B cell (primary cell): ENCODE measurements around the gene SPTLC2. TPM values are rescaled to one million over a fixed set of nuclear protein-coding genes. Genes with fewer than 3 reads are reported as not detected.

Experiments used
- ATAC-seq: fragments of 200-7000 bp; cut with Tn5 transposase; one replicate; pipeline ENCODE4 v1.10.0; 2021; ENCODE audit warnings: low read depth, mild to moderate bottlenecking, moderate number of reproducible peaks, moderate library complexity
- CTCF ChIA-PET: fragments of 350-600 bp; sonication (Branson Sonifier 250); formaldehyde crosslinking; loops from one replicate; lab custom pipeline; 2021; ENCODE audit warnings: antibody characterized with exemption, inconsistent platforms; lab: Charles Lee
- POLR2A ChIA-PET: fragments of 350-600 bp; sonication (Branson Sonifier 250); formaldehyde crosslinking; loops from one replicate; lab custom pipeline; 2021; ENCODE audit warnings: antibody characterized with exemption; lab: Charles Lee
- DNase-seq: peaks from one replicate; pipeline ENCODE4 v3.0.0; 2013
- H2AFZ ChIP-seq: 2 replicates; pipeline ENCODE4 v1.6.1; 2012; ENCODE audit warnings: mild to moderate bottlenecking, low read depth, low read length; ENCODE audit not compliant: insufficient read depth, poor library complexity, severe bottlenecking
- H3K27ac ChIP-seq, 2 donors: 1 replicate in 1 of 2; 2 replicates in 1 of 2; pipeline ENCODE4 v1.5.1; 2012 to 2013; ENCODE audit warnings: low read length in 2 of 2, mild to moderate bottlenecking in 2 of 2, moderate library complexity in 1 of 2
- H3K27me3 ChIP-seq, 4 experiments: fragments of 200-600 bp in 1 of 4; sonication (generic) in 1 of 4; replicated peaks in 1 of 4; 1 replicate in 2 of 4; 2 replicates in 2 of 4; pipeline versions ENCODE4 v1.6.1 to v1.7.0; 2013 to 2016; ENCODE audit warnings: low read length in 3 of 4, mild to moderate bottlenecking in 2 of 4, mixed read lengths in 1 of 4, moderate library complexity in 1 of 4; ENCODE audit not compliant: insufficient read depth in 4 of 4, control insufficient read depth in 3 of 4; ENCODE audit errors: control extremely low read depth in 1 of 4
- H3K36me3 ChIP-seq, 2 experiments: replicated peaks in 1 of 2; 1 replicate in 1 of 2; 2 replicates in 1 of 2; pipeline versions ENCODE4 v1.6.1 to v1.7.1; 2013; ENCODE audit warnings: low read length in 1 of 2; ENCODE audit not compliant: insufficient read depth in 2 of 2, control insufficient read depth in 1 of 2; ENCODE audit errors: control extremely low read depth in 1 of 2, extremely low read depth in 1 of 2
- H3K4me1 ChIP-seq, 2 donors: fragments of 200-600 bp in 1 of 2; sonication (generic) in 1 of 2; 1 replicate in 1 of 2; 2 replicates in 1 of 2; pipeline versions ENCODE4 v1.5.1 to v1.6.1; 2013 to 2017; ENCODE audit warnings: low read length in 2 of 2; ENCODE audit not compliant: control insufficient read depth in 2 of 2, insufficient read depth in 2 of 2
- H3K4me2 ChIP-seq: replicated peaks from 2 replicates; pipeline ENCODE3; 2012; ENCODE audit warnings: mild to moderate bottlenecking, low read depth, low read length; ENCODE audit not compliant: poor library complexity, severe bottlenecking
- H3K4me3 ChIP-seq, 5 experiments: fragments of 200-600 bp in 1 of 5; sonication (generic) in 1 of 5; 1 replicate in 3 of 5; 2 replicates in 2 of 5; pipeline versions ENCODE4 v1.5.1 to v1.7.0; 2011 to 2016; ENCODE audit warnings: low read length in 4 of 5, mild to moderate bottlenecking in 4 of 5, low read depth in 2 of 5, control low read depth in 1 of 5, moderate library complexity in 1 of 5; ENCODE audit not compliant: insufficient read depth in 1 of 5; ENCODE audit errors: control extremely low read depth in 1 of 5, extremely low read depth in 1 of 5
- H3K79me2 ChIP-seq: fragments of 200-600 bp; sonication (generic); one replicate; pipeline ENCODE4 v1.6.0; 2016; ENCODE audit warnings: low read length; ENCODE audit not compliant: control insufficient read depth, insufficient read depth
- H3K9ac ChIP-seq: fragments of 200-600 bp; sonication (generic); 2 replicates; pipeline ENCODE4 v1.6.1; 2017; ENCODE audit warnings: mild to moderate bottlenecking, low read length, moderate library complexity
- H3K9me3 ChIP-seq, 3 donors: one replicate each; pipeline versions ENCODE4 v1.6.1 to v1.7.1; 2013; ENCODE audit warnings: low read length in 2 of 3; ENCODE audit not compliant: control insufficient read depth in 2 of 3, insufficient read depth in 1 of 3; ENCODE audit errors: control extremely low read depth in 1 of 3
- H4K20me1 ChIP-seq: 2 replicates; pipeline ENCODE4 v1.6.0; 2012; ENCODE audit warnings: mild to moderate bottlenecking, low read length; ENCODE audit not compliant: insufficient read depth, control insufficient read depth, poor library complexity, severe bottlenecking
- H3K27ac Mint-ChIP-seq: one replicate; pipeline ENCODE4 v1.8.0; 2021; ENCODE audit warnings: mixed read lengths
- H3K27me3 Mint-ChIP-seq: one replicate; pipeline ENCODE4 v1.8.0; 2021; ENCODE audit warnings: mixed read lengths
- H3K4me1 Mint-ChIP-seq: one replicate; pipeline ENCODE4 v1.8.0; 2021; ENCODE audit warnings: mixed read lengths
- H3K4me3 Mint-ChIP-seq: one replicate; pipeline ENCODE4 v1.8.0; 2021; ENCODE audit warnings: mixed read lengths
- H3K9me3 Mint-ChIP-seq: one replicate; pipeline ENCODE4 v1.8.0; 2022; ENCODE audit warnings: mixed read lengths; ENCODE audit not compliant: insufficient read depth
- CTCF ChIP-seq: fragments of 200-600 bp; IDR thresholded peaks from one replicate; pipeline ENCODE4 v1.8.0; 2022; ENCODE audit warnings: antibody characterized with exemption, mild to moderate bottlenecking
- EZH2 ChIP-seq: IDR thresholded peaks from 2 replicates; pipeline ENCODE4 v1.6.1; 2012; ENCODE audit warnings: borderline replicate concordance, low read depth, mild to moderate bottlenecking, moderate library complexity, low read length; ENCODE audit not compliant: insufficient read depth, poor library complexity, severe bottlenecking
- WGBS: methylation state at CpG from one replicate; pipeline ENCODE4 v1.1.5; 2013; ENCODE audit warnings: missing lambda C conversion rate; ENCODE audit not compliant: insufficient coverage; 5-methylcytosine and 5-hydroxymethylcytosine counted together
- intact Hi-C: fragments of 100-400 bp; cut with micrococcal nuclease; formaldehyde crosslinking; loops from one replicate; pipeline ENCODE4 v1.10.0; 2022
- polyA plus RNA-seq: library from polyadenylated mRNA; depleted of rRNA; stranded (reverse); fragments of >200 nt; gene quantifications from 2 replicates; pipeline ENCODE4 v1.2.3, GENCODE V29; 2012
- total RNA-seq, 2 donors: library from RNA; stranded (reverse); fragments of 120-200 nt in 1 of 2; gene quantifications; 1 replicate in 1 of 2; 2 replicates in 1 of 2; pipeline versions ENCODE4 v1.2.3 to v1.2.4, GENCODE V29; 2013 to 2022

Gene SPTLC2
- total and polyA plus RNA-seq, 2 donors (not counting 1 experiment from before 2014, with no cell fraction given), result 9.4 to 41.4 TPM

- no peaks in the 10 kb centered on the region for H3K4me1 ChIP-seq
- ATAC-seq (no peak), DNase-seq (no peak)
- H3K9ac ChIP-seq, result no peak overlapping the region
- H3K27ac Mint-ChIP-seq, result no peak overlapping the region
- no peaks in the 10 kb centered on the region for H3K9me3 ChIP-seq
- WGBS, result 100% methylated on average over 4 of the region's 5 CpGs
- H3K9me3 Mint-ChIP-seq, result no peaks in the 10 kb centered on the region
- no peak overlapping the region for H3K4me3 ChIP-seq
- peaks cover 4% of the 10 kb centered on the region for H3K27me3 Mint-ChIP-seq
- no peaks in the 10 kb centered on the region for H3K79me2 ChIP-seq
- ChIA-PET CTCF (no interaction called here), POLR2A (no interaction called here)
- H2AFZ ChIP-seq, result no peak overlapping the region
- no peak overlapping the region for H3K4me2 ChIP-seq
- intact Hi-C loops, result no loop called here
- H3K27ac ChIP-seq, result no peak overlapping the region
- no peak for TF ChIP-seq CTCF
- TF ChIP-seq EZH2, result no peak
- no peaks in the 10 kb centered on the region for H3K36me3 ChIP-seq
- no peaks in the 10 kb centered on the region for H4K20me1 ChIP-seq
- H3K27me3 ChIP-seq, result no peaks in the 10 kb centered on the region
- H3K4me1 Mint-ChIP-seq, result no peaks in the 10 kb centered on the region
- H3K4me3 Mint-ChIP-seq, result no peak overlapping the region
Measured at GRCh38 chr14:77491056-77491455, 125.4 kb downstream of the SPTLC2 start.

GRCh38 chr14:77490347-77490986 is 126.0 kb downstream of the SPTLC2 start:
- 93% methylated on average over 3 of the region's 8 CpGs for WGBS
- H3K36me3 ChIP-seq, result no peaks in the 10 kb centered on the region
- no peak overlapping the region for H3K9ac ChIP-seq
- Mint-ChIP-seq H3K27me3 (no peaks in the 10 kb centered on the region), H3K27ac (no peak overlapping the region), H3K4me1 (no peaks in the 10 kb centered on the region), H3K9me3 (no peaks in the 10 kb centered on the region), H3K4me3 (no peak overlapping the region)
- H3K27ac ChIP-seq, result no peak overlapping the region
- H3K27me3 ChIP-seq, result no peaks in the 10 kb centered on the region
- DNase-seq, result no peak
- no peak overlapping the region for H3K4me2 ChIP-seq
- H3K9me3 ChIP-seq, result no peaks in the 10 kb centered on the region
- H3K79me2 ChIP-seq, result no peaks in the 10 kb centered on the region
- H4K20me1 ChIP-seq, result no peaks in the 10 kb centered on the region
- TF ChIP-seq CTCF, result no peak
- TF ChIP-seq EZH2, result no peak
- no peak for ATAC-seq
- ChIA-PET CTCF (interaction anchor here (0.5 kb wide), 1 partner anchor 11 kb away, joined by 3 read pairs; no protein-coding TSS in a partner anchor), POLR2A (no interaction called here)
- H3K4me3 ChIP-seq, result no peak overlapping the region
- no peaks in the 10 kb centered on the region for H3K4me1 ChIP-seq
- intact Hi-C loops, result no loop called here
- no peak overlapping the region for H2AFZ ChIP-seq
